GM12875 (cell line): ENCODE data around the gene ANKIB1.

Experiments used
- H3K4me3 ChIP-seq: one replicate; pipeline ENCODE4 v1.5.1; 2011; ENCODE audit warnings: low read depth, low read length, control low read depth
- TF ChIP-seq, protein P1 (sequence below): IDR thresholded peaks from 2 replicates; pipeline ENCODE4 v1.5.1; 2011; ENCODE audit warnings: low read depth, mild to moderate bottlenecking, control low read depth, inconsistent platforms, low read length, moderate library complexity, borderline replicate concordance; ENCODE audit not compliant: insufficient read depth

Gene ANKIB1

DNA sequence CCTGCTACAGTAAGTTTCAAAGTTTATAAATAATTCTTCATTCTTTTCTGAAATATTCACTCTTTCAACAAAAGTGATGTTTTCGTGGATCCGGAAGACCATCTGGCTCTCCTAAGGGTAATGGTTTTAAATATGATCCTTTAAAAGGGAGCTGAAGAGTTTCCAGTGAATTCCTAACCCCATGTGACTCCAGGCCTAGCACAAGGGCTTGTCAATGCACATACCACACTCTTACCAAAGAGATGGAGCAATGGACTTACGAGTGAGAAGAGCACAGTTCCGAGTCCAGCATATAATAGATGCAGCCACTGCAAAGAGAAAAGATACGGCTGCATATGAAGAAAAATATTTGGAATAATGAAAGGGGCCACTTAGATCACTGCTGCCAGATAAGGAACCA lies 169.5 kb downstream of the ANKIB1 start:
- TF ChIP-seq, protein P1, sequence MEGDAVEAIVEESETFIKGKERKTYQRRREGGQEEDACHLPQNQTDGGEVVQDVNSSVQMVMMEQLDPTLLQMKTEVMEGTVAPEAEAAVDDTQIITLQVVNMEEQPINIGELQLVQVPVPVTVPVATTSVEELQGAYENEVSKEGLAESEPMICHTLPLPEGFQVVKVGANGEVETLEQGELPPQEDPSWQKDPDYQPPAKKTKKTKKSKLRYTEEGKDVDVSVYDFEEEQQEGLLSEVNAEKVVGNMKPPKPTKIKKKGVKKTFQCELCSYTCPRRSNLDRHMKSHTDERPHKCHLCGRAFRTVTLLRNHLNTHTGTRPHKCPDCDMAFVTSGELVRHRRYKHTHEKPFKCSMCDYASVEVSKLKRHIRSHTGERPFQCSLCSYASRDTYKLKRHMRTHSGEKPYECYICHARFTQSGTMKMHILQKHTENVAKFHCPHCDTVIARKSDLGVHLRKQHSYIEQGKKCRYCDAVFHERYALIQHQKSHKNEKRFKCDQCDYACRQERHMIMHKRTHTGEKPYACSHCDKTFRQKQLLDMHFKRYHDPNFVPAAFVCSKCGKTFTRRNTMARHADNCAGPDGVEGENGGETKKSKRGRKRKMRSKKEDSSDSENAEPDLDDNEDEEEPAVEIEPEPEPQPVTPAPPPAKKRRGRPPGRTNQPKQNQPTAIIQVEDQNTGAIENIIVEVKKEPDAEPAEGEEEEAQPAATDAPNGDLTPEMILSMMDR = no peak
- H3K4me3 ChIP-seq = no peak overlapping the region

DNA sequence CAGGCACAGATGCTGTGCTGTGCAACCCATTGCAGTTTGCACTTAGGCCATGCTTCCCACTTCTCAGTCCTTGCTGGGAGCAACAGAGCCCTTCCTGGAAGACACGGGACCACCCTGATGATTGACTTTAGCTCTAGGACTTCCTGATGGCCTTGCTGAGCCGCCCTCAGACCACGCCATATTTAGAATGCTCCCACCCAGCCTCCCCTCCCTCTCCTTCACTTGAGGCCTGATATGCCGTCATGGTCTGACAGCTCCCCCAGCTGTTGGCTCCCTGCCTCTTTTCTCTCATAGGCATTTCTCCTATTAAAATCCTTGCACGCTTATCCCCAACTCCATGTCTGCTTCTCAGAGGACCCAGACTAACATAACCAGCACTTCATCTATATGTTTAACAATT lies 172.1 kb downstream of the ANKIB1 start:
- TF ChIP-seq, protein P1 = no peak
- H3K4me3 ChIP-seq = no peak overlapping the region

DNA sequence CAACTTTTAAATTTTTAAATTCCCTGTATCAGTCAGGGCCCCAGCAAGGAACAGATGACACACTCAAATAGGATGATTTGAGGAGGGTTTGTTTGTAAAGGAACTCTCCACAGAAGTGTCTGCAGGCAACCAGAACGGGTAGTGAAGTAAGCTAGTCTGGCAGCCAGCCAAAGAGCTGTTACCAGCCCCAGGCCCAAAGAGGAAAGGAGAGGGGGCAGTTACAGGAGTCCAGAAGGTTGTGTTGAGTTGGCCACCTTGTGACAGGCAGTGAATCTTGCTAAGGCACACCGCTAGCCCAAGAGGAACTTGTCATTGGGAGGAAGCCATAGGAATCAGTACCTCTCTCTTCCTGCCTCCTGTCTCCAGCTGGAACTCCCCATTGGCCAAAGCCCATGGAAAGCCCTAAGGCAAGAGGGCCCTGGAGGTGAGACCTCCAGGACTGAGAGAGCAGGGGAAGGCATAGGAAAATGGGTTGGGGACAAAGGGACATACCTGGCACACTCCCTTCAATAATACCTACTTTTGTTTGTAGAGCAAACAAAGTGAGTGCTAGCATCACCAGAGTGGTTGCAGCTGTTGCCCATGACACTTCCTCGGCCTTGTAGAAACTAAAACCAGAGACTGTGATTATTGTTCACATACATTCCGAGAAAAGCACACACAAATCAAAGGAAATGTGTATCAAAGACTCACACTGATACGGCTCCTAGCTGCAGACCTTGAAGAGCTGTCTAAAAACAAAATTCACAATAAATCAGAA lies 176.1 kb downstream of the ANKIB1 start:
- H3K4me3 ChIP-seq = no peak overlapping the region
- TF ChIP-seq, protein P1 = no peak

DNA sequence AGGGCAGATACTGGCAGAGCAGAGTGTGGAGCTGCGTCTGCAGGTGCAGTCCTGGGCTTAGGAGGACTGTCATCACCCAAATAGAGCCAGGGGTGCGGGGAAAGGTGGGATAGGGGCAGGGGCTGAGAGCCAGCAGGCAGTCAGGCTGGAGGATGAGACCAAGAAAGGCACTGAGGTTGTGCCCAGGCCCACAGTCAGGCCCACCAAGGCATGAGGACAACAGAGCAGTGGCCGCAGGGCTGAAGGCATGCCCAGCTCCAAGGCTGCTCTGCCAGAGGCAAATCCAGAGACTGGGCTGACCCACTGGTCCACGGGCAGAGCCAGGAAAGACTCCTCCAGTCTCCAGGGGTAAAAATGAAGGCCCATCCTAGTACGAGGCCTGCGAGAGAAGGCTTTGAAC lies 177.2 kb downstream of the ANKIB1 start:
- TF ChIP-seq, protein P1 = no peak

DNA sequence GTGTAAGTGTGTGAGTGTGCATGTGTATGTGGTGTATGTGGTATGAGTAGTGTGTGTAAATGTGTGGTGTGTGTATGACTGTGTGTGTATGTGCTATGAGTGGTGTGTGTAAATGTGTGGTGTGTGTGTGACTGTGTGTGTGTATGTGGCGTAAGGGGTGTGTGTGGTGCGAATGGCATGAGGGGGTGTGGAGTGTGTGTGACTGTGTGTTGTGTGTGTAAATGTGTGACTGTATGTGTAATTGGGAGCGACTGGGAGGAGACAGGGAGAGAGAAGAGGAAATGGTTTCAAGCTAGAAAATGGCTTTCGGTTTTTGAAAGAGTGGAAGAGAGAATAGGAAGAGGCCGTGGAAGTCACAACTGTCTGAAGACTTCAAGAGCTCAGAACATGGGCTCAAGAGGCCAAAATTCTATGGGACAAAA lies 177.9 kb downstream of the ANKIB1 start:
- H3K4me3 ChIP-seq = no peak overlapping the region
- TF ChIP-seq, protein P1 = no peak

More for the DNA sequence above, 177.2 kb downstream of the ANKIB1 start:
- no peak overlapping the region for H3K4me3 ChIP-seq

DNA sequence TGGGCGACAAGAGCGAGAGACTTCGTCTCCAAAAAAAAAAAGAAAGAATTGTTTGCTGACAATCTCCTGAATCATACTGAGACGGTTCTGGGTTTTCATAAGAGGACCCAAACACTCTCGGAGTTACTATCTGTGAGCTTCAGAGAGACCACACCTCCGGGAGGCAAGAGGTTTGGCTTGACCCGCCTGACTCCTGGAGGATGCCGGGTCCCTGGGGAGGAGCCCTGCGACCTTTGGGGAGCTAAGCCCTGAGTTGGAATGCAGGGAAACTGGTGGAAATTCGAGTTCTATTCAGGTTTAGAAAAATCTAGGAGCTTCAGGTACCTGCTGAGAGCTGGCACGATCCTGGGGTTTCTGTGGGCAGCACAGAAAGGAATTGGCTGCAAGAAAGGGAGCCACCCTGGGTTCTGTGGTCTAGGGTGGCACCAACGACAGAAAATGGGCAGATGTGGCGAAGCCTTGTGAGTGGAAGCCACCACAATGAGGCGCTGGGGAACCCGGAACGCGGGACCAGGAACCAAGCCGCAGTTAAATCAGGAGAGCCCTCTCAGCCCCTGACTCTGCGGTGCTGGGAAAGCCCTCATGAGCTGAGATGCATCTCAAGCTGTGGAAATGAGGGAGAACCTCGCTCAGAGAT lies 179.7 kb downstream of the ANKIB1 start:
- no peak overlapping the region for H3K4me3 ChIP-seq
- TF ChIP-seq, protein P1 = no peak

DNA sequence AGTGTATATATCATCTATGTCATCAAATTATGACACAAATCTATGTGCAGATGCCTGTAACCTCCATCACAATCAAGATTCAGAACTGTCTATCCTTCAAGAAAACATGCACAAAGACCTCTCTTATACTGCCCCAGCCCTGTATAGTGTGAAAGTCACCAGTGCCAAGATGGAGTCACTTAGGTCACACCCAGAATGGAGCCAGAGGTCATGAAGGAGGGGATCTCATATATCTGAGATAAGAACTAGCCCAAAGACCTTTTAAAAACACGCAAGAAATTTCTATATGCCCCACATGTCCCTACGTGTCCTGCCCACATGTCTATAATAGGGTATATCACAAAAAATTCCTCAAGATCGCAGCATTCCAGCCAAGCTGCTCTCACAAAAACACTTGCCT lies 181.4 kb downstream of the ANKIB1 start:
- no peak overlapping the region for H3K4me3 ChIP-seq
- TF ChIP-seq, protein P1 = no peak
